ENCODE measurements around the gene NOC3L.
A peak's percentile ranks its signal among the peaks of the same experiment; 100 is the strongest.

Gene NOC3L

GRCh38 chr10:94307046-94307615 is 55.6 kb downstream of the NOC3L start:
- DNase-seq, result no peak

GRCh38 chr10:94303929-94304328 is 58.8 kb downstream of the NOC3L start:
- no peak for DNase-seq

- DNase-seq, result no peak
These were observed 62.7 kb downstream of the NOC3L start for GRCh38 chr10:94300042-94300441.

- no peak for DNase-seq
These were observed 63.3 kb downstream of the NOC3L start for GRCh38 chr10:94299417-94299816.

GRCh38 chr10:94294168-94294567 is 68.6 kb downstream of the NOC3L start:
- no peak for DNase-seq

- no peak for DNase-seq
These were observed 69.4 kb downstream of the NOC3L start for GRCh38 chr10:94293354-94293753.

- peak in 1 of 56 donors; percentile 12 for DNase-seq
These were observed 70.2 kb downstream of the NOC3L start for GRCh38 chr10:94292434-94293090.

GRCh38 chr10:94288361-94289101 is 74.2 kb downstream of the NOC3L start:
- DNase-seq, result peak in 1 of 56 donors; percentile 1

GRCh38 chr10:94287336-94287735 is 75.4 kb downstream of the NOC3L start:
- DNase-seq, result no peak

- DNase-seq, result no peak
These were observed 75.8 kb downstream of the NOC3L start for GRCh38 chr10:94286901-94287300.

- DNase-seq, result no peak
These were observed 77.5 kb downstream of the NOC3L start for GRCh38 chr10:94285271-94285670.

Data from nucleus accumbens (tissue), 56 donors.